ENCODE results near the gene FGF5. TPM values are rescaled to one million over a fixed set of nuclear protein-coding genes. Genes with fewer than 3 reads are reported as not detected.

The FGF5 gene
- total and polyA plus RNA-seq, 2 of the 13 experiments (the other 11 are each of a cell fraction or from before 2014, with no cell fraction given), result not detected

DNA sequence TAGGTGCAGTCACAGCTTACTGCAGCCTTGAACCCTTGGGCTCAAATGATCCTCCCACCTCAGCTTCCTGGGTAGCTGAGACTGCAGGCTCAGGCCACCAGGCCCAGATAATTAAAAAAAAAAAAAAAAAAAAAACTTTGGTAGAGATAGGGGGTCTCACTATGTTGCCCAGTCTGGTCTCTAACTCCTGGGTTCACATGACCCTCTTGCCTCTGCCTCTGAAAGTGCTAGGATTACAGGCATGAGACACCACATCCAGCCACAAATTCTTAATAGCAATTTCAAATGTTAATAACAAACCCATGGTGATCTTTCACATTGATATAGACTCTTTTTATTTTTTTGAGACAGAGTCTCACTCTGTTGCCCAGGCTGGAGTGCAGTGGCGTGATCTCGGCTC, 12.3 kb upstream of the FGF5 start:
- intact Hi-C loops (cut with micrococcal nuclease; ENCODE audit: unreplicated experiment), result no loop called here
- Histone ChIP-seq H3K9ac (ENCODE audit: insufficient read depth, low read depth, low read length) (no peak overlapping the region), H3K79me2 (ENCODE audit: insufficient read depth, low read length) (no peaks in the 10 kb centered on the region), H3K4me3 (replicated peaks in 1 of 3; ENCODE audit: insufficient read depth in 1 of 3, low read depth in 2 of 3, low read length in 3 of 3) (no peak overlapping the region), H3K4me1 (ENCODE audit: insufficient read depth, low read length) (no peaks in the 10 kb centered on the region), H4K20me1 (ENCODE audit: insufficient read depth, low read length) (no peaks in the 10 kb centered on the region), H3K27me3 (ENCODE audit: control insufficient read depth in 1 of 2, insufficient read depth in 2 of 2, low read length in 2 of 2) (no peaks in the 10 kb centered on the region), H3K4me2 (ENCODE audit: low read depth, low read length) (no peak overlapping the region), H2AFZ (ENCODE audit: low read length) (no peak overlapping the region), H3K27ac (ENCODE audit: extremely low read length, insufficient read depth, low read length) (no peak overlapping the region), H3K9me3 (ENCODE audit: low read length) (no peaks in the 10 kb centered on the region), H3K36me3 (replicated peaks in 1 of 2; ENCODE audit: control insufficient read depth in 1 of 2, insufficient read depth in 2 of 2, low read length in 2 of 2) (no peaks in the 10 kb centered on the region)
- ATAC-seq, result no peak
- no peak for DNase-seq (ENCODE audit: low spot score)
- ChIA-PET POLR2A (no interaction called here), CTCF (ENCODE audit: low intra/inter-chr PET ratio, low total read pairs) (no interaction called here)
- BruUV-seq (replicated peaks), result no TSS peak
- TF ChIP-seq ZNF121 (CRISPR knock-in tag; IDR thresholded peaks at IDR 0.05) (no peak), POLR2AphosphoS2 (IDR thresholded peaks at IDR 0.05; ENCODE audit: low read depth, low read length) (no peak)
- no peak for FAIRE-seq
- 4% methylated on average over 2 of the region's 2 CpGs for WGBS (ENCODE audit: low lambda C conversion rate)
- in situ Hi-C loops (cut with HindIII; ENCODE audit: extremely low pct_ligation_motif_present, low pct_unique_long_range_greater_than_20kb), result no loop called here

DNA sequence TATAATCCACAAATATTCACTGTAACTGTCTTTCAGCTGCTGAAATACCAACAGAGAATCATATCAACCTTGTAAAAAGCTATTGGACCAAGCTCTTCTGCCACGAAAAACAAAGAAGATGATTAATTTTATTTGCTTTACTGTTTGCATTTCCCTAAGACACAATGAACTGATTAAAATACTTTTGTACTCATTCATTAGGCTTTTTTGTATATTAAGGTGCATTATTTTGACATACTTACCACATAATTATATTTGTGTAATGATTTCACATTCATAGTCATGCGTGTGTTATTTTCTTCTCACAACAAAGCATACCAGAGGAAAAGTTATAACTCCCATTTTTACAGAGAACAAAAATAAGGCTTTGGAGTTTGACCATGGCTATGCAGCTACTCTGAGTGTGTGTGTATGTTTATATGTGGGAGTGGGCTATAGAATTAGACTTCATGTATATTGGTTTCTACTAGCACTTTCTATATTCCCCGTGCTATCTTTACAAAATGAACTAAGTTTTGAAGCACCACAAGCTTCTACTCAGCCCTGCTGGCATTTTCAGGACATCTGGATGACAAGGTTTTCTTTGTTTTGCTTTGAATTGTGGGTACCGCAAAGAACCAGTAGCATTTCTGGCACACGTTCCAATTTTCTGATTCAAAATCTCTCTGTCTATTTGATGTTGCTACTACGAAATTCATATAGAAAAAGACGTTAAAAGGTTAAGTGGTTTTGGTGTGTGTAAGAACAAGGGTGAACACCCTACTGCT, 11.0 kb upstream of the FGF5 start:
- Histone ChIP-seq H3K79me2 (ENCODE audit: insufficient read depth, low read length) (no peaks in the 10 kb centered on the region), H3K4me1 (ENCODE audit: insufficient read depth, low read length) (no peaks in the 10 kb centered on the region), H3K9me3 (ENCODE audit: low read length) (no peaks in the 10 kb centered on the region), H3K27ac (ENCODE audit: extremely low read length, insufficient read depth, low read length) (no peak overlapping the region), H3K4me2 (ENCODE audit: low read depth, low read length) (no peak overlapping the region), H3K9ac (ENCODE audit: insufficient read depth, low read depth, low read length) (no peak overlapping the region), H2AFZ (ENCODE audit: low read length) (no peak overlapping the region), H3K36me3 (replicated peaks in 1 of 2; ENCODE audit: control insufficient read depth in 1 of 2, insufficient read depth in 2 of 2, low read length in 2 of 2) (no peaks in the 10 kb centered on the region), H4K20me1 (ENCODE audit: insufficient read depth, low read length) (no peaks in the 10 kb centered on the region), H3K27me3 (ENCODE audit: control insufficient read depth in 1 of 2, insufficient read depth in 2 of 2, low read length in 2 of 2) (no peaks in the 10 kb centered on the region), H3K4me3 (replicated peaks in 1 of 3; ENCODE audit: insufficient read depth in 1 of 3, low read depth in 2 of 3, low read length in 3 of 3) (no peak overlapping the region)
- under 1% methylated on average over 7 of the region's 7 CpGs for WGBS (ENCODE audit: low lambda C conversion rate)
- FAIRE-seq (no peak), ATAC-seq (no peak), DNase-seq (ENCODE audit: low spot score) (no peak)
- in situ Hi-C loops (cut with HindIII; ENCODE audit: extremely low pct_ligation_motif_present, low pct_unique_long_range_greater_than_20kb), result no loop called here
- intact Hi-C loops (cut with micrococcal nuclease; ENCODE audit: unreplicated experiment), result no loop called here
- TF ChIP-seq PHB2 (IDR thresholded peaks at IDR 0.05; ENCODE audit: partially characterized antibody), result no peak
- TF ChIP-seq RFXAP (CRISPR knock-in tag; IDR thresholded peaks at IDR 0.05; ENCODE audit: borderline replicate concordance), result no peak
- no TSS peak for BruUV-seq (replicated peaks)
- ChIA-PET CTCF (ENCODE audit: low intra/inter-chr PET ratio, low total read pairs) (no interaction called here), POLR2A (no interaction called here)
